ENCODE data around the gene TSC22D4.
"Not testable (repeated sequence)": the region's sequence is repeated elsewhere in the genome, so short reads cannot be mapped to it uniquely, and the experiment has no call there.

Gene TSC22D4

DNA sequence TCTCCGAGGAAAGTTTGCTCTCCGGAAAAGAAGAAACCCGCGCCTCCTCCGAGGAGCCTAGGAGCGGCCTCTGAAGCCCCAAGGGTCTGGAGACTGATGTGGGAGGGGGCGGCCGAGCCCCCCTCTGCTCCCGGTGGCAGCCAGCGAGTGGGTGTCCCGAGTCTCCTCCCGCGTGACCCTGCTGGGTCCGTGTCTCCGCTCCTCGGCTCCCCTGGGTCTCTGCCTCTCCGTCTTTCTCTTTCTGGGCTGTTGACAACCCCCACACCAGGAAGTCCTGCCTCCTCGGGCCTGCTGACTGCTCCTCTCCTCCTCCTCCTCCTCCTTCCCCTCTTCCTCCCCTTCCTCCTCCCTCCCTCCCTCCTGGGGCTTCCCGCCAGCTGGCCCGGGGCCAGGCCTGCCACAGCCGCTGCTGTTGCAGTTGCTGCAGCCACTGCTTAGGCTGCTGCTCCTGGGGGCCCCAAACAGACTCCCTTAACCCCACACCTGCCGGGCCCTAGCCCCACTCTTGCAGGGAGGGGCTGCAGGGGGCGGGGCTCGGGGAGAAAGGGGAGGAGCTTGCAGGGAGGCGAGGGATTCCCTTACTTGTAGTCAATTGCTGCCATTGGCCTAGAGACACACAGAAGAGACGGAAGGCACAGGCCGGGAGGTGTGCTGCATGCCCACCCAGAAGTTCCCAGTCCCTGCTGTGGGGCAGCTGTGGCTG, at the start of gene TSC22D4:
TSS of gene TSC22D4 (minus strand) at position 257 of the 703 bp plus-strand sequence. CDS start 1,176 bp downstream, outside the sequence.
- CTCF ChIA-PET = interaction anchor here (0.9 kb wide), 1 partner anchor 9 kb away, joined by 3 read pairs; no protein-coding TSS in a partner anchor
- TF ChIP-seq PKNOX1 (IDR thresholded peaks at IDR 0.05) = peak; percentile 77
- TF ChIP-seq L3MBTL2 (conservative IDR thresholded peaks at IDR 0.05) = no peak
- DNase-seq (ENCODE audit: extremely low spot score) = peak; percentile 87
- POLR2A ChIA-PET = interaction anchor here (0.8 to 1.9 kb wide), 13 partner anchors 9 to 227 kb away, joined by 3 to 7 read pairs (median 4); partner anchors contain the start of genes AGFG2 and POP7

- POLR2A ChIA-PET = interaction anchor here (0.9 kb wide), 1 partner anchor 10 kb away, joined by 3 read pairs; no protein-coding TSS in a partner anchor
- DNase-seq (ENCODE audit: extremely low spot score) = not testable (repeated sequence)
- CTCF ChIA-PET = interaction anchor here (0.6 kb wide), 1 partner anchor 246 kb away, joined by 5 read pairs; no protein-coding TSS in a partner anchor
Observed at GRCh38 chr7:100528108-100528866, 49.3 kb upstream of the TSC22D4 start.

- DNase-seq (ENCODE audit: extremely low spot score); POLR2A ChIA-PET; CTCF ChIA-PET: not testable (repeated sequence)
Observed at GRCh38 chr7:100523192-100523591, 44.2 kb upstream of the TSC22D4 start.

GRCh38 chr7:100521909-100522593, 43.0 kb upstream of the TSC22D4 start:
- POLR2A ChIA-PET = interaction anchor here (1.9 kb wide), 1 partner anchor 17 kb away, joined by 7 read pairs; the partner anchor contains the start of gene AGFG2
- DNase-seq (ENCODE audit: extremely low spot score); CTCF ChIA-PET: not testable (repeated sequence)

- POLR2A ChIA-PET = interaction anchor here (1.9 kb wide), 1 partner anchor 18 kb away, joined by 7 read pairs; the partner anchor contains the start of gene AGFG2
- CTCF ChIA-PET = no interaction called here
- no peak for DNase-seq (ENCODE audit: extremely low spot score)
- TF ChIP-seq ARNT (IDR thresholded peaks at IDR 0.05) = no peak
- TF ChIP-seq LEF1 (IDR thresholded peaks at IDR 0.05; ENCODE audit: borderline replicate concordance) = no peak
- TF ChIP-seq SP1 (IDR thresholded peaks at IDR 0.05) = no peak
- TF ChIP-seq SUZ12 (IDR thresholded peaks at IDR 0.05) = no peak
Observed at GRCh38 chr7:100521076-100521475, 42.1 kb upstream of the TSC22D4 start.

- POLR2A ChIA-PET = interaction anchor here (0.5 to 1.9 kb wide), 3 partner anchors 19 to 153 kb away, joined by 3 to 7 read pairs (median 3); partner anchors contain the start of genes AGFG2 and FBXO24
- TF ChIP-seq BHLHE40 (IDR thresholded peaks at IDR 0.05; ENCODE audit: borderline replicate concordance) = no peak
- TF ChIP-seq SUZ12 (IDR thresholded peaks at IDR 0.05) = no peak
- no peak for TF ChIP-seq TARDBP (IDR thresholded peaks at IDR 0.05)
- TF ChIP-seq ARNT (IDR thresholded peaks at IDR 0.05) = no peak
- TF ChIP-seq LEF1 (IDR thresholded peaks at IDR 0.05; ENCODE audit: borderline replicate concordance) = no peak
- no peak for TF ChIP-seq HDGF (IDR thresholded peaks at IDR 0.05; ENCODE audit: borderline replicate concordance)
- TF ChIP-seq FOXK2 (IDR thresholded peaks at IDR 0.05) = no peak
- no peak for TF ChIP-seq FOXA1 (IDR thresholded peaks at IDR 0.05)
- no peak for TF ChIP-seq ZNF384 (IDR thresholded peaks at IDR 0.05)
- TF ChIP-seq NFRKB (IDR thresholded peaks at IDR 0.05) = no peak
- TF ChIP-seq CTBP1 (IDR thresholded peaks at IDR 0.05; ENCODE audit: borderline replicate concordance) = no peak
- no peak for TF ChIP-seq FOXM1 (IDR thresholded peaks at IDR 0.05; ENCODE audit: borderline replicate concordance)
- TF ChIP-seq SP1 (IDR thresholded peaks at IDR 0.05) = no peak
- no peak for TF ChIP-seq ELF4 (IDR thresholded peaks at IDR 0.05)
- TF ChIP-seq L3MBTL2 (conservative IDR thresholded peaks at IDR 0.05) = no peak
- CTCF ChIA-PET = interaction anchor here (0.7 kb wide), 1 partner anchor 50 kb away, joined by 3 read pairs; no protein-coding TSS in a partner anchor
- DNase-seq (ENCODE audit: extremely low spot score) = no peak
Observed at GRCh38 chr7:100520138-100520537, 41.1 kb upstream of the TSC22D4 start.

GRCh38 chr7:100519580-100519979, 40.6 kb upstream of the TSC22D4 start:
- POLR2A ChIA-PET = interaction anchor here (0.8 kb wide), 1 partner anchor 67 kb away, joined by 3 read pairs; the partner anchor contains the start of gene FBXO24
- no peak for DNase-seq (ENCODE audit: extremely low spot score)
- CTCF ChIA-PET = interaction anchor here (0.7 kb wide), 2 partner anchors 14 to 50 kb away, joined by 3 read pairs; no protein-coding TSS in a partner anchor
- TF ChIP-seq FOXK2 (IDR thresholded peaks at IDR 0.05) = no peak
- TF ChIP-seq L3MBTL2 (conservative IDR thresholded peaks at IDR 0.05) = no peak
- TF ChIP-seq HDGF (IDR thresholded peaks at IDR 0.05; ENCODE audit: borderline replicate concordance) = no peak
- TF ChIP-seq BHLHE40 (IDR thresholded peaks at IDR 0.05; ENCODE audit: borderline replicate concordance) = no peak
- TF ChIP-seq ELF4 (IDR thresholded peaks at IDR 0.05) = no peak
- TF ChIP-seq ARNT (IDR thresholded peaks at IDR 0.05) = no peak
- no peak for TF ChIP-seq CTBP1 (IDR thresholded peaks at IDR 0.05; ENCODE audit: borderline replicate concordance)
- no peak for TF ChIP-seq LEF1 (IDR thresholded peaks at IDR 0.05; ENCODE audit: borderline replicate concordance)
- TF ChIP-seq ZNF384 (IDR thresholded peaks at IDR 0.05) = no peak
- no peak for TF ChIP-seq FOXA1 (IDR thresholded peaks at IDR 0.05)
- no peak for TF ChIP-seq FOXM1 (IDR thresholded peaks at IDR 0.05; ENCODE audit: borderline replicate concordance)
- TF ChIP-seq SUZ12 (IDR thresholded peaks at IDR 0.05) = no peak
- no peak for TF ChIP-seq SP1 (IDR thresholded peaks at IDR 0.05)
- no peak for TF ChIP-seq TARDBP (IDR thresholded peaks at IDR 0.05)
- no peak for TF ChIP-seq PKNOX1 (IDR thresholded peaks at IDR 0.05)
- TF ChIP-seq NFRKB (IDR thresholded peaks at IDR 0.05) = no peak
